GM19395 (cell line): ENCODE data around the gene RHOF.

Experiments
- ATAC-seq: cut with Tn5 transposase; IDR thresholded peaks from one replicate; pipeline ENCODE4 v1.9.1; 2021; ENCODE audit warnings: mild to moderate bottlenecking, moderate library complexity; ENCODE audit not compliant: unreplicated experiment

The RHOF gene

DNA sequence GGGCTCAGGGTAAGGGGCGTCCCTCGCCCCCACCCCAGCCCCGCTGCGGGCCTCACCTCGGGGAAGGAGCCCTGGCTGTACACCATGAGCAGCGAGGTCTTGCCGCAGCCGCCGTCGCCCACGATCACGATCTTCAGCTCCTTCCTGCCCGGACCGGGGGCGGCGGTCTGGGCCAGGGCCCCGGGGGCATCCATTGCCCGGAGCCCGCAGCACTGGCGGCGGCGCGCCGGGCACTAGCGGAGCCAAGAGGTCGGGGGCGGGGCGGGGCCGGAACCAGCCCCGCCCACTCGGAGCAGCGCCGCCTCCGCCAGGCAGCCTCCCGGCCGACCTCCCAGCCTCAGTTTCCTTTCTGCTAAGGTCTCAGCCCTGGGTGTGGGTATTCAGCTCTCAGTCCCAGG is at the start of gene RHOF:
Gene RHOF, minus strand, starts transcription at position 249 of the 398 bp plus-strand sequence. Its CDS starts 55 bp downstream, at position 194.
- ATAC-seq: peak; percentile 11

DNA sequence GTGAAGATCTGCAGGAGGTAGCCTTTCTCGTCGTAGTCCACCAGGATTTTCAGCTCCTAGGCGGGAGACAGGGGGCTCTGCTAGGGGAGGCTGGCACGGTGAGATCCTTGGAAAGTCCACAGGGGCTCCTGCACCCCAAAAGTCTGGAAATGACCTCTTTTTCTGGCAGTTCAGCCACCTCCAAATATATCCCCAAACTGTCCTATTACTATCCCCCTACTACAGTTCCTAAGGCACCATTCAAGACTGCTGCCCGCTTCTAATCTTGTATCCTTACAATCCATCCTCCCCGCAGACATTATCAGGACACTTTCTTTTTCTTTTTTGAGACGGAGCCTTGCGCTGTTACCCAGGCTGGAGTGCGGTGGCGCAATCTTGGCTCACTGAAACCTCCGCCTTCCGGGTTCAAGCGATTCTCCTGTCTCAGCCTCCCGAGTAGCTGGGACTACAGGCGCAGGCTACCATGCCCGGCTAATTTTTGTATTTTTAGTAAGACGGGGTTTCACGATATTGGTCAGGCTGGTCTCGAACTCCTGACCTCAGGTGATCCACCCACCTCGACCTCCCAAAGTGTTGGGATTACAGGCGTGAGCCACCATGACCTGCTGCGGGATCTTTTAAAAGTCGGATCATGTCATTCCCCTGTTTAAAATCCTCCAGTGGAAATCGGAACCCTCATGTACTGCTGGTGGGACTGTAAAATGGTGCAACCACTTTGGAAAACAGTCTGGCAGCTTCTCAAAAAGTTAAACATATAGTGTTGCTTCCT is 46.7 kb upstream of the RHOF start:
- ATAC-seq: no peak

GRCh38 chr12:121839106-121839992 is 45.9 kb upstream of the RHOF start:
- peak; percentile 91 for ATAC-seq

DNA sequence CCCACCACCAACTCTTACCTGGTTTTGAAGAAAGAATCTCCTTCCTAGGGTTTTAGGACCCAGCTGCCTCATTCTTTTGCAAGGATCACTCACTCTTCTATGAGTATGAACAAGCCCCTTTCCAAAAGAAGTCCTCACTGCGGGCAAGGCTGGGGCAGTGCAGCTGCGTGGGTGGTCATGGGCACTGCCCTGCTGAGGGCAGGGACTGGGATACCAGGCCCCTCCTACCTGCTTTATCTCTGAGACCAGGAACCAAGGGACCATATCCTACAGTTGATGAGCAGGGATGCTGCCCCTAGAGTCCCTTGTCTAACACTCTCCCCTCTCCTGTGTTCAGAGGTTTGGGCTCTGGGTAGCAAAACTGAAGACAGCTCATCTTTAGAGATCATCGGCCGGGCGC is 44.6 kb upstream of the RHOF start:
- ATAC-seq: no peak

- ATAC-seq: no peak
Measured at GRCh38 chr12:121837680-121838079, 44.2 kb upstream of the RHOF start.

- ATAC-seq: no peak
Measured at GRCh38 chr12:121831571-121832245, 38.2 kb upstream of the RHOF start.

DNA sequence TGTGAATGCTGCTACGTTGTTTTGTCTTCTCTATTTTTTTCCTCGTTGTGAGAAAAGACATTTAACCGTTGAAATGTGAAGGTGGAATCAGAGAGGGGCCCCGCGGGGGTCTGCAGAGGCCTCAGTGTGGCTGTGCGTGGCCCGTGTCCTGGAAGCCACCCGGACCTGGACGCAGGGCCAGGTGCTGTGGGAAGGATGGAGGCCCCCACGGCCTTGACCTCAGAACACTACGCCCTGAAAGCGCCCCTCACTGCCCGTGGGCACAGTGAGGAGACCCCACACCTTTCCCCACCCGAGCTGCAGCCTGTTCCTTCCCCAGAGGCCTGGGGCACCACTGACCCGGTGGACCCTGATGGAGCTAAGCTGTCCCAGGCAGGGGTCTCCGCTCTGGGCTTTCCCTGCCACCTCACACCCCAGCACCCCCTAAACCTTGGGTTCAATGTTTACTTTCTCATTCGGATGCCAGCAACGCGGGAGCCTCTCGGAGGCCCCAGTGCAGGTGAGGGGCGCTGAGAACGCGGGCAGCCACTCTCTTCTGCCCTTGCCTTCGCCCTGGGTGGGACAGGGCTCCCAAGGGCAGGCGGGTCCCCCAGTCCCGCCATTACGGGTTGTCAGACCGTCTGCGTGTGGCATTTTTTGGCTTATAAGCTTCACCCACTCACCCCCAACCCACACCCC is 37.2 kb upstream of the RHOF start:
- no peak for ATAC-seq

DNA sequence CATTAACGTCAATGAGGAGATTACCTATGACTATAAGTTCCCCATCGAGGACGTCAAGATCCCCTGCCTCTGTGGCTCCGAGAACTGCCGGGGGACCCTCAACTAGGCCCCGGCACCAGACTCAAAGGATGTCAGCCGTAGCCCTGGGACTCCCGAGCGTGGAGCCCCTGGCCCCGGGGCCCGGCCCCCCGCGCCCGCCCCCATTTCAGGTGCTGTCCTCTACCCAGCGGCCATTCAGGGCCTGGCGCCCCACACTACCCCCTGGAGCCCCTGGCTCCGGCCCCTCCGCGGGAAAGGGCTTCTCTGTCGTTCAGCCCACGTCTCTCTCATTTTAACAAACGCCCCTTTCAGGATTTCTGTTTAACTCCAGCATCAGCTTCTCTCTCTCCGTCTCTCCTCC is 36.6 kb upstream of the RHOF start:
- ATAC-seq: no peak

GRCh38 chr12:121829250-121829918 is 35.9 kb upstream of the RHOF start:
- ATAC-seq: no peak

- no peak for ATAC-seq
Measured at GRCh38 chr12:121828826-121829225, 35.3 kb upstream of the RHOF start.

GRCh38 chr12:121828306-121828705 is 34.8 kb upstream of the RHOF start:
- ATAC-seq: no peak

DNA sequence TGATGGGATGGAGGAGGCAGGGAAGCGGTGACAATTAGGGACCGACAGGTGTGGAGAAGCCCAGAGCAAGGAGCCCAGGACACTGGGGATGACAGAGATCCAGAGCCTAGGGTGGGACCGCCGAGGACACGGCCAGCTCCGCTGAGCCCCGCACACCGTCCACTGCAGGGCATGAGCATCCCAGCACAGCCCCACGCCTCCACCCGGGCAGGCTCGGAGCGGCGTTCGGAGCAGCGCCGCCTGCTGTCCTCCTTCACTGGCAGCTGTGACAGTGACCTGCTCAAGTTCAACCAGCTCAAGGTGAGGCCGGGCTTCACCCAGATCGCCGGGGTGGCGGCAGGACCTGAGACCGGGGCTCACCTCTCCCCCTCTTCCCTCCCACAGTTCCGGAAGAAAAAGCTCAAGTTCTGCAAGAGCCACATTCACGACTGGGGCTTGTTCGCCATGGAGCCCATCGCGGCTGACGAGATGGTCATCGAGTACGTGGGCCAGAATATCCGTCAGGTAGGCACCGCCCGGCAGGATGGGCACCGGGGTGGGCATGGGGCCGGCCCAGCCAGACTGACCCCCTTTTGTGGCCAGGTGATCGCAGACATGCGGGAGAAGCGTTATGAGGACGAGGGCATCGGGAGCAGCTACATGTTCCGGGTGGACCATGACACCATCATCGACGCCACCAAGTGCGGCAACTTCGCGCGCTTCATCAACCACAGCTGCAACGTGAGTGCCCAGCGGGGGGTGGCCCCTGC is 34.0 kb upstream of the RHOF start:
- ATAC-seq: no peak

- ATAC-seq: no peak
Measured at GRCh38 chr12:121826318-121827150, 33.0 kb upstream of the RHOF start.

DNA sequence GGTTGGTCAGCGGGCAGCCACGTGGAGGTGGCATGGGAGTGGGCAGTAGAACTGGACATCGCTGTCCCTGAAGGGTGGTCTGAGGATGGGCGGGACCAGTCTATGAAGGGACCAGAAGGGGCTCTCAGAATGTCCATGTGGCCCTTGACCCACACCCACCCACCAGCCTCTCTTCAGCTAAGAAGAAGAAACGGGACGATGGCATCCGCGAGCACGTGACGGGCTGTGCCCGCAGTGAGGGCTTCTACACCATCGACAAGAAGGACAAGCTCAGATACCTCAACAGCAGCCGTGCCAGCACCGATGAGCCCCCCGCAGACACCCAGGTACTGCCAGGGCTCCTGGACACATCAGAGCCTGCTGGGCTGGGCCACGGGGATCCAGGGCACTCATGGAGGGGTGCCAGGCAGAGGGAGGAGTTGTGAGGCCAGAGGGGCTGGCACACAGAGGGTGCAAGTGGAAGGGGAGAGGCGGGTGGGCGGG is 31.6 kb upstream of the RHOF start:
- no peak for ATAC-seq

DNA sequence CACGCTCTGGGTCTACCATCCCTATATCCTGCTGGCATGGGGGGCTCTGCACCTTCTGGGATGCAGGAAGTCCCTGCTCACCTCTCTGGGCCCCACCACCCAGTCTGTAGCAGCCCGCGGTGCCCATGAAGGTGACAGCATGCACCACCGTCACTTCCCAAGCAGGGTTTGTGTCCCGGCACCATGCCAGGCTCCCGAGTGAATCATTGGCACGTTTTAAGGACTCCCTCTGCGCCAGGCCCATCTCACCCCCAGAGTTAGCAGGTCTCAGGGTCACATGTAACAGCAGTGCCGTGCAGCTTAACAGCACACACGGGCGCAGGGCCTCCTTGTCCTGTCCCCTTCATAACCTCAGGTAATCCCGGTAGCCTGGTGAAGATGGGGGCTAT is 30.2 kb upstream of the RHOF start:
- ATAC-seq: no peak

DNA sequence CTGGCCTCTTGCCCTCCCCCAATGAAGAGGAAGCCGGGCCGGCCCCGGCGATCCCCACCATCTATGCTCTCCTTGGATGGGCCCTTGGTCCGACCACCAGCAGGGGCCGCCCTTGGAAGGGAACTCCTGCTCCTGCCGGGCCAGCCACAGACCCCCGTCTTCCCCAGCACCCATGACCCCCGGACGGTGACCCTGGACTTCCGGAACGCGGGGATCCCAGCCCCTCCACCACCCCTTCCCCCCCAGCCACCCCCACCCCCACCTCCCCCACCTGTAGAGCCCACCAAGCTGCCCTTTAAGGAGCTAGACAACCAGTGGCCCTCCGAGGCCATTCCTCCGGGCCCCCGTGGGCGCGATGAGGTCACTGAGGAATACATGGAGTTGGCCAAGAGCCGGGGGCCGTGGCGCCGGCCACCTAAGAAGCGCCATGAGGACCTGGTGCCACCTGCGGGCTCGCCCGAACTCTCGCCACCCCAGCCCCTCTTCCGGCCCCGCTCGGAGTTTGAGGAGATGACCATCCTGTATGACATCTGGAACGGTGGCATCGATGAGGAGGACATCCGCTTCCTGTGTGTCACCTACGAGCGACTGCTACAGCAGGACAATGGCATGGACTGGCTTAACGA is 29.7 kb upstream of the RHOF start:
- no peak for ATAC-seq

- ATAC-seq: no peak
Measured at GRCh38 chr12:121822393-121823100, 29.1 kb upstream of the RHOF start.

DNA sequence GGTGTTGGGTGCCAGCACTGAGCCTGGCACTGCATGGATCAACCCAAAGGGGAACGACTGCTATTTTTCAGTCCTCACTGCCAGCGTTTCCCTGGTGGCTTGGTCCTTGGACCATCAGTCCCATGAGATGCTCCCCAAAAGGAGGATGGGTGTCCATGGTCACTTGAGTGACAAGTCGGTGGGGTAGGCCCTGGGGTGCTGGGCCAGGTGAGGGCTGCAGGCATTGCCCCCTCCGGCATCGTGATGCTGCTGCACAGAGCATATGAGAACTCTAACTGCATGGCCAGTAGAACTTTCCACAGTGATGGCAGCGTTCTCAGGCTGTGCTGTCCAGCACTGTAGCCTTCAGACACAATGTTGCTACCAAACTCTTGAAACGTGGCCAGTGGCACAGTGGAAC is 26.6 kb upstream of the RHOF start:
- no peak for ATAC-seq
